K562 (cell line): ENCODE measurements around the gene LITAF. TPM values are rescaled to one million over a fixed set of nuclear protein-coding genes. Genes with fewer than 3 reads are reported as not detected.
A peak's percentile ranks its signal among the peaks of the same experiment; 100 is the strongest.

Experiments
- ARID1B ChIP-seq: fragments of 450-650 bp; IDR thresholded peaks from 2 replicates; pipeline ENCODE4 v1.6.1; 2016; ENCODE audit warnings: antibody characterized with exemption, mild to moderate bottlenecking, inconsistent platforms
- C11orf30 ChIP-seq: fragments of 450-650 bp; IDR thresholded peaks from 2 replicates; pipeline ENCODE4 v1.6.1; 2016; ENCODE audit warnings: low read depth, mild to moderate bottlenecking
- CBFA2T3 ChIP-seq: fragments of 450-650 bp; IDR thresholded peaks from 2 replicates; pipeline ENCODE4 v1.6.1; 2017
- CHD4 ChIP-seq: fragments of 200-600 bp; sonication (generic); IDR thresholded peaks from 3 replicates; pipeline ENCODE4 v1.6.1; 2012; ENCODE audit warnings: low read depth, mild to moderate bottlenecking, mixed read lengths, low read length, inconsistent platforms; ENCODE audit not compliant: insufficient read depth, insufficient replicate concordance, poor library complexity, severe bottlenecking
- CTBP1 ChIP-seq: fragments of 450-650 bp; IDR thresholded peaks from 2 replicates; pipeline ENCODE4 v1.6.1; 2016; ENCODE audit warnings: borderline replicate concordance
- EGR1 ChIP-seq: fragments of 450-650 bp; conservative IDR thresholded peaks from 2 replicates; pipeline ENCODE4 v1.6.1; 2017; ENCODE audit warnings: mild to moderate bottlenecking
- ESRRA ChIP-seq: fragments of 450-650 bp; IDR thresholded peaks from 2 replicates; pipeline ENCODE4 v1.6.1; 2014; ENCODE audit warnings: low read depth, mild to moderate bottlenecking, moderate library complexity, borderline replicate concordance
- ETV1 ChIP-seq: fragments of 450-650 bp; conservative IDR thresholded peaks from 2 replicates; pipeline ENCODE4 v1.6.1; 2016; ENCODE audit warnings: missing genetic modification characterization, control low read depth, low read depth, missing compliant biosample characterization
- GABPA ChIP-seq: fragments of 200-800 bp; sonication (Bioruptor generic); conservative IDR thresholded peaks from 2 replicates; pipeline ENCODE4 v1.6.1; 2016; ENCODE audit warnings: low read depth, missing genetic modification characterization, missing compliant biosample characterization
- GABPB2 ChIP-seq: fragments of 250-450 bp; sonication (Bioruptor Pico); conservative IDR thresholded peaks from 2 replicates; pipeline ENCODE4 v1.5.1; 2021; ENCODE audit warnings: mild to moderate bottlenecking
- GMEB1 ChIP-seq: fragments of 250-450 bp; sonication (Bioruptor Pico); IDR thresholded peaks from 2 replicates; pipeline ENCODE4 v1.4.0; 2020; ENCODE audit warnings: mild to moderate bottlenecking
- HMBOX1 ChIP-seq: sonication (generic); IDR thresholded peaks from 2 replicates; pipeline ENCODE4 v1.6.1; 2016
- KDM1A ChIP-seq, 2 experiments: fragments of 450-650 bp; IDR thresholded peaks; 2 replicates each; pipeline ENCODE4 v1.6.1; 2016; ENCODE audit warnings: mild to moderate bottlenecking in 2 of 2
- L3MBTL2 ChIP-seq: fragments of 450-650 bp; IDR thresholded peaks from 2 replicates; pipeline ENCODE4 v1.6.1; 2016; ENCODE audit warnings: mild to moderate bottlenecking, moderate library complexity
- MAFG ChIP-seq: fragments of 450-650 bp; conservative IDR thresholded peaks from 2 replicates; pipeline ENCODE4 v1.6.1; 2016; ENCODE audit warnings: missing genetic modification characterization, missing compliant biosample characterization
- NR2C1 ChIP-seq, 2 experiments: fragments of 450-650 bp; IDR thresholded peaks; 2 replicates each; pipeline ENCODE4 v1.6.1; 2017; ENCODE audit warnings: mild to moderate bottlenecking in 2 of 2, antibody characterized with exemption in 1 of 2, inconsistent platforms in 1 of 2, missing compliant biosample characterization in 1 of 2, missing genetic modification characterization in 1 of 2
- NR2C2 ChIP-seq, 2 experiments: fragments of 200-800 bp in 1 of 2; sonication (Bioruptor generic) in 1 of 2; sonication (generic) in 1 of 2; formaldehyde crosslinking in 1 of 2; IDR thresholded peaks; 2 replicates each; pipeline versions ENCODE4 v1.6.1 to v1.8.0; 2016 to 2022; ENCODE audit warnings: mild to moderate bottlenecking in 1 of 2, missing compliant biosample characterization in 1 of 2, missing genetic modification characterization in 1 of 2, missing genetic modification reagents in 1 of 2
- SMARCA4 ChIP-seq: fragments of 450-650 bp; IDR thresholded peaks from 2 replicates; pipeline ENCODE4 v1.6.1; 2016
- SNRNP70 ChIP-seq: fragments of 200-400 bp; formaldehyde crosslinking; optimal IDR thresholded peaks from 2 replicates; pipeline ENCODE3; 2017; ENCODE audit warnings: low read depth, low read length
- SOX6 ChIP-seq: fragments of 450-650 bp; IDR thresholded peaks from 2 replicates; pipeline ENCODE4 v1.6.1; 2014; ENCODE audit warnings: mild to moderate bottlenecking
- TCF3 ChIP-seq: sonication (generic); formaldehyde crosslinking; IDR thresholded peaks from 2 replicates; pipeline ENCODE4 v1.4.0; 2020; ENCODE audit warnings: mild to moderate bottlenecking, missing genetic modification reagents
- ZEB2 ChIP-seq: fragments of 450-650 bp; IDR thresholded peaks from 2 replicates; pipeline ENCODE4 v1.6.1; 2016
- ZNF175 ChIP-seq: fragments of 200-800 bp; sonication (Bioruptor generic); IDR thresholded peaks from 2 replicates; pipeline ENCODE4 v1.6.1; 2016; ENCODE audit warnings: low read depth, mild to moderate bottlenecking, missing genetic modification characterization, missing compliant biosample characterization
- ZNF668 ChIP-seq: fragments of 250-450 bp; sonication (Bioruptor Pico); IDR thresholded peaks from 2 replicates; pipeline ENCODE4 v1.8.0; 2022; ENCODE audit warnings: mild to moderate bottlenecking, inconsistent platforms
- ZNF766 ChIP-seq: fragments of 200-800 bp; sonication (Bioruptor generic); conservative IDR thresholded peaks from 2 replicates; pipeline ENCODE4 v1.6.1; 2016; ENCODE audit warnings: missing genetic modification characterization, missing compliant biosample characterization
- polyA plus RNA-seq, 8 experiments: library from polyadenylated mRNA; depleted of rRNA in 4 of 8; stranded (reverse) in 5 of 8; unstranded in 3 of 8; fragments of >200 nt; fragmentation: Nextera tagmentation in 2 of 8; fragmentation: Illumina TruSeq in 1 of 8; extraction: Ambion mirVana in 2 of 8; extraction: Trizol in 1 of 8; gene quantifications; 2 replicates each; pipeline versions ENCODE4 v1.2.1 to v1.2.3, GENCODE V29; 2011 to 2014; ENCODE audit warnings: inconsistent platforms in 1 of 8, missing spikeins in 1 of 8
- total RNA-seq, 7 experiments: library from RNA; depleted of rRNA in 6 of 7; stranded (reverse); fragments of >200 nt in 6 of 7; fragmentation: Illumina TruSeq in 2 of 7; extraction: Trizol in 2 of 7; gene quantifications; 2 replicates each; pipeline versions ENCODE4 v1.2.1 to v1.2.3, GENCODE V29; 2011 to 2021; ENCODE audit warnings: low replicate concordance in 1 of 7

Gene LITAF
- total and polyA plus RNA-seq, 9 of the 15 experiments (the other 6 are each of a cell fraction or from before 2014, with no cell fraction given), result 4.1 to 17.8 (median 11.9) TPM

GRCh38 chr16:11624636-11625607, 38.2 kb upstream of the LITAF start (continued):
- TF ChIP-seq ESRRA (peak; percentile 88), SMARCA4 (peak; percentile 33; the same call in 1 of the 2 replicates), SNRNP70 (no peak), NR2C2 (CRISPR knock-in tag; IDR thresholded peaks at IDR 0.05) (no peak), NR2C2 (tag; IDR thresholded peaks at IDR 0.05) (peak; percentile 79), C11orf30 (peak; percentile 9; the same call in 1 of the 2 replicates), NR2C1 (IDR thresholded peaks at IDR 0.05) (peak; percentile 64; the same call in 1 of the 2 replicates), NR2C1 (tag; IDR thresholded peaks at IDR 0.05) (peak; percentile 80), L3MBTL2 (peak; percentile 85), CBFA2T3 (0 out of 2 replicates have a peak, but pooled peaks have one; percentile 2), CTBP1 (peak; percentile 60; the same call in 1 of the 2 replicates), MAFG (tag) (no peak), ZEB2 (0 out of 2 replicates have a peak, but pooled peaks have one; percentile 22), ZNF766 (CRISPR knock-in tag) (peak; percentile 47), KDM1A (IDR thresholded peaks at IDR 0.05) (0 out of 4 replicates have a peak, but pooled peaks of 1 of the 2 experiments have one; percentile 16), GMEB1 (CRISPR knock-in tag) (no peak), ARID1B (peak; percentile 66), GABPB2 (CRISPR knock-in tag) (no peak), GABPA (tag) (peak; percentile 30; the same call in 1 of the 2 replicates), TCF3 (CRISPR knock-in tag) (0 out of 2 replicates have a peak, but pooled peaks have one; percentile 4), ETV1 (tag) (0 out of 2 replicates have a peak, but pooled peaks have one; percentile 10), EGR1 (no peak), ZNF668 (CRISPR knock-in tag) (0 out of 2 replicates have a peak, but pooled peaks have one; percentile 9), SOX6 (peak; percentile 8; the same call in 1 of the 2 replicates), CHD4 (peak; percentile 12), HMBOX1 (peak; percentile 40), ZNF175 (CRISPR knock-in tag) (0 out of 2 replicates have a peak, but pooled peaks have one; percentile 39)
